H1 (cell line): ENCODE measurements around the gene IFNA14. TPM values are rescaled to one million over a fixed set of nuclear protein-coding genes. Genes with fewer than 3 reads are reported as not detected.

ENCODE experiments used
- CTCF ChIA-PET: fragments of 300-600 bp; sonication (Branson Sonifier 250); formaldehyde crosslinking; loops from one replicate; lab custom pipeline; 2021; ENCODE audit not compliant: partially characterized antibody; lab: Charles Lee
- POLR2A ChIA-PET: fragments of 300-600 bp; sonication (Branson Sonifier 250); formaldehyde crosslinking; loops from one replicate; lab custom pipeline; 2021; ENCODE audit warnings: inconsistent platforms; ENCODE audit not compliant: partially characterized antibody; lab: Charles Lee
- DNase-seq, 2 experiments: peaks; one replicate each; pipeline versions ENCODE4 v3.0.0 to v3.0.0-alpha.2; 2010 to 2022; ENCODE audit warnings: low spot score in 2 of 2, low read depth in 1 of 2, mixed read lengths in 1 of 2
- FAIRE-seq: peaks from 2 replicates; lab custom pipeline; 2011; peaks lifted over from hg19 to GRCh38; lab: Jason Lieb, UNC
- H2AFZ ChIP-seq: 2 replicates; pipeline ENCODE4 v1.8.1; 2012; ENCODE audit warnings: low read length, inconsistent platforms
- H2AK5ac ChIP-seq: 2 replicates; pipeline ENCODE4 v1.6.1; 2013; ENCODE audit warnings: low read depth, low read length
- H2BK120ac ChIP-seq: replicated peaks from 2 replicates; pipeline ENCODE3; 2013; ENCODE audit warnings: low read depth, low read length, inconsistent platforms
- H2BK12ac ChIP-seq: 2 replicates; pipeline ENCODE4 v1.6.1; 2013; ENCODE audit warnings: low read depth, low read length
- H2BK15ac ChIP-seq: 2 replicates; pipeline ENCODE4 v1.6.1; 2013; ENCODE audit warnings: low read length
- H2BK20ac ChIP-seq: 2 replicates; pipeline ENCODE4 v1.6.1; 2013; ENCODE audit warnings: low read length
- H2BK5ac ChIP-seq: 2 replicates; pipeline ENCODE4 v1.6.1; 2013; ENCODE audit warnings: low read depth, low read length
- H3K14ac ChIP-seq: 2 replicates; pipeline ENCODE4 v1.6.1; 2013; ENCODE audit warnings: inconsistent platforms; ENCODE audit not compliant: insufficient read length
- H3K18ac ChIP-seq: 2 replicates; pipeline ENCODE4 v1.6.1; 2013; ENCODE audit warnings: low read length; ENCODE audit errors: extremely low read depth
- H3K23ac ChIP-seq: 2 replicates; pipeline ENCODE4 v1.6.1; 2013; ENCODE audit warnings: inconsistent platforms; ENCODE audit not compliant: insufficient read length
- H3K23me2 ChIP-seq: 2 replicates; pipeline ENCODE4 v1.6.1; 2013; ENCODE audit warnings: low read depth, low read length
- H3K27ac ChIP-seq: 2 replicates; pipeline ENCODE4 v1.6.1; 2011; ENCODE audit warnings: low read depth, low read length, inconsistent platforms
- H3K27me3 ChIP-seq, 4 experiments: replicated peaks in 1 of 4; 1 replicate in 1 of 4; 2 replicates in 3 of 4; pipeline versions ENCODE4 v1.6.1 to v1.8.1; 2011 to 2013; ENCODE audit warnings: low read length in 3 of 4, mild to moderate bottlenecking in 3 of 4, inconsistent platforms in 2 of 4, mixed read lengths in 2 of 4, moderate library complexity in 1 of 4; ENCODE audit not compliant: control insufficient read depth in 3 of 4, insufficient read depth in 3 of 4; ENCODE audit errors: extremely low read depth in 1 of 4
- H3K36me3 ChIP-seq, 4 experiments: 2 replicates each; pipeline versions ENCODE4 v1.6.1 to v1.8.1; 2011 to 2013; ENCODE audit warnings: mild to moderate bottlenecking in 4 of 4, low read length in 3 of 4, moderate library complexity in 2 of 4, control low read depth in 1 of 4, inconsistent platforms in 1 of 4; ENCODE audit not compliant: insufficient read depth in 4 of 4, control insufficient read depth in 2 of 4
- H3K4ac ChIP-seq: replicated peaks from 2 replicates; pipeline ENCODE3; 2013; ENCODE audit warnings: low read length, low read depth, mixed read lengths, inconsistent platforms; ENCODE audit not compliant: insufficient read length
- H3K4me1 ChIP-seq, 4 experiments: replicated peaks in 1 of 4; 1 replicate in 1 of 4; 2 replicates in 3 of 4; pipeline versions ENCODE4 v1.6.1 to v1.8.1; 2011 to 2013; ENCODE audit warnings: low read length in 3 of 4, inconsistent platforms in 2 of 4, mixed read lengths in 1 of 4; ENCODE audit not compliant: insufficient read depth in 4 of 4, control insufficient read depth in 3 of 4
- H3K4me2 ChIP-seq, 2 experiments: 2 replicates each; pipeline versions ENCODE4 v1.6.1 to v1.8.1; 2011 to 2013; ENCODE audit warnings: low read depth in 2 of 2, low read length in 2 of 2, control low read depth in 1 of 2, inconsistent platforms in 1 of 2, mild to moderate bottlenecking in 1 of 2; ENCODE audit not compliant: insufficient read depth in 1 of 2
- H3K4me3 ChIP-seq, 4 experiments: fragments of 200-600, 300-600 bp in 1 of 4; sonication (generic), shearing (Covaris generic), sonication (Bioruptor Twin) in 1 of 4; 2 replicates each; pipeline versions ENCODE4 v1.5.1 to v1.8.1; 2011 to 2016; ENCODE audit warnings: low read length in 4 of 4, low read depth in 3 of 4, control low read depth in 2 of 4, inconsistent platforms in 2 of 4, mild to moderate bottlenecking in 2 of 4, mixed read lengths in 1 of 4, moderate library complexity in 1 of 4; ENCODE audit not compliant: insufficient read depth in 2 of 4; ENCODE audit errors: extremely low read depth in 1 of 4
- H3K56ac ChIP-seq: replicated peaks from 2 replicates; pipeline ENCODE3; 2013; ENCODE audit warnings: low read depth, mild to moderate bottlenecking, mixed read lengths, low read length, inconsistent platforms; ENCODE audit not compliant: insufficient read length
- H3K79me1 ChIP-seq: 2 replicates; pipeline ENCODE4 v1.6.1; 2013; ENCODE audit warnings: low read depth, low read length, control low read depth
- H3K79me2 ChIP-seq, 2 experiments: 2 replicates each; pipeline versions ENCODE4 v1.6.1 to v1.8.1; 2012 to 2013; ENCODE audit warnings: low read length in 2 of 2, mild to moderate bottlenecking in 2 of 2, inconsistent platforms in 1 of 2; ENCODE audit not compliant: insufficient read depth in 2 of 2, control insufficient read depth in 1 of 2
- H3K9ac ChIP-seq, 4 experiments: replicated peaks in 1 of 4; 1 replicate in 1 of 4; 2 replicates in 3 of 4; pipeline versions ENCODE4 v1.6.1 to v1.8.1; 2011 to 2013; ENCODE audit warnings: low read depth in 3 of 4, low read length in 3 of 4, control low read depth in 2 of 4, mild to moderate bottlenecking in 2 of 4, moderate library complexity in 2 of 4, inconsistent platforms in 1 of 4; ENCODE audit errors: extremely low read depth in 1 of 4
- H3K9me3 ChIP-seq, 2 experiments: 2 replicates each; pipeline versions ENCODE4 v1.6.1 to v1.8.1; 2012 to 2013; ENCODE audit warnings: mild to moderate bottlenecking in 2 of 2, moderate library complexity in 2 of 2, control low read depth in 1 of 2, inconsistent platforms in 1 of 2, low read depth in 1 of 2, low read length in 1 of 2, mixed read lengths in 1 of 2; ENCODE audit not compliant: insufficient read depth in 2 of 2
- H4K20me1 ChIP-seq, 2 experiments: replicated peaks in 1 of 2; 2 replicates each; pipeline versions ENCODE3 to v1.8.1; 2011 to 2013; ENCODE audit warnings: inconsistent platforms in 2 of 2, low read length in 2 of 2, mild to moderate bottlenecking in 1 of 2; ENCODE audit not compliant: insufficient read depth in 2 of 2, control insufficient read depth in 1 of 2
- H4K5ac ChIP-seq: 2 replicates; pipeline ENCODE4 v1.6.1; 2013; ENCODE audit warnings: low read length, low read depth, mixed read lengths, inconsistent platforms; ENCODE audit not compliant: insufficient read length
- H4K8ac ChIP-seq: 2 replicates; pipeline ENCODE4 v1.8.0; 2013; ENCODE audit warnings: mild to moderate bottlenecking, moderate library complexity, low read length, inconsistent platforms; ENCODE audit not compliant: insufficient read depth; ENCODE audit errors: extremely low read depth
- H4K91ac ChIP-seq: replicated peaks from 2 replicates; pipeline ENCODE3; 2013; ENCODE audit warnings: low read length, mixed read lengths, inconsistent platforms; ENCODE audit not compliant: insufficient read length
- CBX8 ChIP-seq: fragments of 300-800, 300-1000 bp; sonication (generic); IDR thresholded peaks from 2 replicates; pipeline ENCODE4 v1.7.1; 2016; ENCODE audit warnings: low read depth, low read length, borderline replicate concordance
- KDM4A ChIP-seq: IDR thresholded peaks from one replicate; pipeline ENCODE4 v1.7.1; 2012; ENCODE audit warnings: low read depth, mild to moderate bottlenecking, moderate library complexity, low read length, inconsistent platforms; ENCODE audit not compliant: severe bottlenecking
- SP4 ChIP-seq: IDR thresholded peaks from 2 replicates; pipeline ENCODE4 v1.6.1; 2012; ENCODE audit warnings: low read length, inconsistent platforms
- WGBS, 2 experiments: shearing (Covaris generic) in 1 of 2; methylation state at CpG; one replicate each; pipeline versions ENCODE4 v1.1.6 to v1.1.7; 2013 to 2015; ENCODE audit warnings: low lambda C conversion rate in 2 of 2, mixed read lengths in 2 of 2, inconsistent platforms in 1 of 2, low coverage in 1 of 2, missing lambda C conversion rate in 1 of 2; ENCODE audit not compliant: insufficient replicate concordance in 2 of 2, insufficient coverage in 1 of 2, insufficient read length in 1 of 2; ENCODE audit errors: extremely low coverage in 1 of 2, missing lambda C conversion rate in 1 of 2; 5-methylcytosine and 5-hydroxymethylcytosine counted together
- polyA plus RNA-seq, 7 experiments: library from polyadenylated mRNA; depleted of rRNA in 3 of 7; stranded (reverse) in 5 of 7; unstranded in 2 of 7; fragments of >200 nt in 5 of 7; fragments of 200-250 nt in 2 of 7; gene quantifications; 1 replicate in 5 of 7; 2 replicates in 1 of 7; 4 replicates in 1 of 7; pipeline versions ENCODE4 v1.2.1 to v1.2.3, GENCODE V29; 2011 to 2013; ENCODE audit warnings: missing spikeins in 2 of 7, mixed read lengths in 2 of 7
- total RNA-seq: library from RNA; stranded (reverse); fragmentation: NEBNext Ultra II Directional; extraction: Animal tissue kit (Norgen Biotek cat#: 25700); gene quantifications from 2 replicates; pipeline ENCODE4 v1.2.1, GENCODE V29; 2021

IFNA14 gene
- total and polyA plus RNA-seq, 2 of the 8 experiments (the other 6 are each of a cell fraction or from before 2014, with no cell fraction given), result not detected

- CTCF ChIA-PET, result interaction anchor here (0.9 to 6.0 kb wide), 2 partner anchors 16 to 199 kb away, joined by 4 to 53 read pairs; no protein-coding TSS in a partner anchor
- no peak overlapping the region for H3K18ac ChIP-seq
- no peak overlapping the region for H2BK15ac ChIP-seq
- no peak overlapping the region for H3K27ac ChIP-seq
- H2BK120ac ChIP-seq, result no peak overlapping the region
- no peak overlapping the region for H2BK5ac ChIP-seq
- peaks cover 22 to 56% (median 42%) of the 10 kb centered on the region in 4 experiments for H3K27me3 ChIP-seq
- no peaks in the 10 kb centered on the region for H3K4me1 ChIP-seq
- H3K23me2 ChIP-seq, result no peaks in the 10 kb centered on the region
- TF ChIP-seq CBX8 (no peak), SP4 (no peak), KDM4A (no peak)
- TF ChIP-seq, all 59 proteins: peak for 0
- no peak overlapping the region for H3K23ac ChIP-seq
- H3K79me1 ChIP-seq, result no peaks in the 10 kb centered on the region
- H4K5ac ChIP-seq, result no peak overlapping the region
- H4K91ac ChIP-seq, result no peak overlapping the region
- H3K4me3 ChIP-seq, result no peak overlapping the region
- no peak overlapping the region for H2BK12ac ChIP-seq
- POLR2A ChIA-PET, result no interaction called here
- WGBS, 2 experiments, result 75% methylated on average over 4 of the region's 4 CpGs; no CpG with 5 or more reads in 1 of the 2 experiments
- H2AK5ac ChIP-seq, result no peak overlapping the region
- H3K36me3 ChIP-seq, result no peaks in the 10 kb centered on the region
- H3K14ac ChIP-seq, result no peak overlapping the region
- H3K79me2 ChIP-seq, result no peaks in the 10 kb centered on the region
- no peak overlapping the region for H4K8ac ChIP-seq
- DNase-seq (no peak), FAIRE-seq (no peak)
- H4K20me1 ChIP-seq, result peaks cover 0 to 4% of the 10 kb centered on the region in 2 experiments
- no peak overlapping the region for H3K56ac ChIP-seq
- H2BK20ac ChIP-seq, result no peak overlapping the region
- H3K4ac ChIP-seq, result no peak overlapping the region
- no peak overlapping the region for H3K4me2 ChIP-seq
- H3K9ac ChIP-seq, result no peak overlapping the region
- H2AFZ ChIP-seq, result no peak overlapping the region
- no peaks in the 10 kb centered on the region for H3K9me3 ChIP-seq
Observed at GRCh38 chr9:21267485-21268346, 27.9 kb upstream of the IFNA14 start.
